ENCODE data around the gene YWHAE.
"Not testable (repeated sequence)": the region's sequence is repeated elsewhere in the genome, so short reads cannot be mapped to it uniquely, and the experiment has no call there.

The YWHAE gene

DNA sequence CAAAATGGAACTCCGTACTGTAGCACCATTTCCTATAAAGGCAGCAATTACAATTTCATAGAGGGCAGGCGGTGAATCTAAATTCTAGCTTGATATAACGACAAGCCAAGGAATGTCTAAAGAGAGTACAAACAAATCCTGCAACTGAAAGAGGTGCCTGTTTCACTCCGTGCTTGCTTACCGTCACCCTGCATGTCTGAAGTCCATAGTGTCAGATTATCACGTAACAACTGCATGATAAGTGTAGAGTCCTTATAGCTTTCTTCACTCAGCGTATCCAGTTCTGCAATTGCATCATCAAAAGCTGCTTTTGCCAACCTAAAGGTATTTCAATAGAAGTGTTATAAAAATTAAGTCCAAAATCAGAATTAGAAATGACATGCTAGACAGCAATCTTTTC is 46.0 kb downstream of the YWHAE start:
- no peak for DNase-seq (ENCODE audit: low spot score)
- Histone ChIP-seq H3K14ac (ENCODE audit: low read length) (no peak overlapping the region), H3K27ac (replicated peaks; ENCODE audit: low read length) (no peak overlapping the region), H3K4me2 (ENCODE audit: insufficient read depth, low read length, poor library complexity, severe bottlenecking) (no peak overlapping the region), H3K4me3 (ENCODE audit: low read length in 2 of 2) (no peak overlapping the region), H3K4ac (ENCODE audit: low read length) (no peak overlapping the region), H2AK5ac (ENCODE audit: low read depth, low read length) (no peak overlapping the region), H3K9me3 (replicated peaks in 1 of 2; ENCODE audit: control insufficient read depth in 2 of 2, insufficient read depth in 1 of 2, low read depth in 1 of 2, low read length in 2 of 2) (no peaks in the 10 kb centered on the region), H2BK120ac (ENCODE audit: low read depth, low read length) (no peak overlapping the region), H4K8ac (ENCODE audit: low read depth, low read length) (no peak overlapping the region), H3K4me1 (ENCODE audit: control insufficient read depth in 2 of 2, insufficient read depth in 1 of 2, low read depth in 1 of 2, low read length in 2 of 2) (no peaks in the 10 kb centered on the region), H4K91ac (ENCODE audit: low read depth, low read length, poor library complexity) (no peak overlapping the region), H3K18ac (ENCODE audit: low read length) (no peak overlapping the region), H2BK15ac (ENCODE audit: low read length) (no peak overlapping the region), H3K36me3 (replicated peaks in 1 of 2; ENCODE audit: control insufficient read depth in 2 of 2, insufficient read depth in 2 of 2, low read length in 2 of 2) (peaks cover 37 to 93% of the 10 kb centered on the region in 2 donors), H3K23ac (ENCODE audit: low read depth, low read length, poor library complexity) (no peak overlapping the region), H3K79me1 (ENCODE audit: low read depth, low read length) (peaks cover 2% of the 10 kb centered on the region), H3K27me3 (ENCODE audit: control insufficient read depth in 3 of 3, insufficient read depth in 3 of 3, low read depth in 1 of 3, low read length in 3 of 3) (no peaks in the 10 kb centered on the region), H2BK5ac (ENCODE audit: low read length) (no peak overlapping the region), H3K9ac (ENCODE audit: low read depth, low read length, poor library complexity) (no peak overlapping the region), H2BK12ac (ENCODE audit: low read length) (no peak overlapping the region), H2AFZ (ENCODE audit: low read length) (no peak overlapping the region)
- WGBS, 2 donors (ENCODE audit: extremely low coverage in 2 of 2, insufficient read length in 2 of 2, insufficient replicate concordance in 1 of 2): no CpG with 5 or more reads among the region's 7 CpGs

DNA sequence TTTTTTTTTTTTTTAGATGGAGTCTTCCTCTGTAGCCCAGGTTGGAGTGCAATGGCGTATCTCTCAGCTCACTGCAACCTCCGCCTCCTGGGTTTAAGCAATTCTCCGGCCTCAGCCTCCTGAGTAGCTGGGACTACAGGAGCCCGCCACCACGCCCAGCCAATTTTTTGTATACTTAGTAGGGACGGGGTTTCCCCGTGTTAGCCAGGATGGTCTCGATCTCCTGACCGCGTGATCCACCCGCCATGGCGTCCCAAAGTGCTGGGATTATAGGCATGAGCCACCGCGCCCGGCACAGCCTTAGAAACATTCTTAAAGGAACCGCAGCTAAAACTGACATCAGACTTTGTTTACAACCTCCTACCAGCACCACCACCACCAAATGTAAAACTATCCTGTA is 47.5 kb downstream of the YWHAE start:
- not testable (repeated sequence) for H2BK15ac ChIP-seq (ENCODE audit: low read length); H4K8ac ChIP-seq (ENCODE audit: low read depth, low read length); H3K23ac ChIP-seq (ENCODE audit: low read depth, low read length, poor library complexity); H2BK12ac ChIP-seq (ENCODE audit: low read length); H3K79me1 ChIP-seq (ENCODE audit: low read depth, low read length); H3K14ac ChIP-seq (ENCODE audit: low read length); H3K27ac ChIP-seq (replicated peaks; ENCODE audit: low read length); H3K18ac ChIP-seq (ENCODE audit: low read length); H3K9me3 ChIP-seq (replicated peaks in 1 of 2; ENCODE audit: control insufficient read depth in 2 of 2, insufficient read depth in 1 of 2, low read depth in 1 of 2, low read length in 2 of 2); H2BK5ac ChIP-seq (ENCODE audit: low read length); H3K4me3 ChIP-seq (ENCODE audit: low read length in 2 of 2); H2AK5ac ChIP-seq (ENCODE audit: low read depth, low read length); H3K4ac ChIP-seq (ENCODE audit: low read length); H2AFZ ChIP-seq (ENCODE audit: low read length); H3K4me2 ChIP-seq (ENCODE audit: insufficient read depth, low read length, poor library complexity, severe bottlenecking); H3K27me3 ChIP-seq (ENCODE audit: control insufficient read depth in 3 of 3, insufficient read depth in 3 of 3, low read depth in 1 of 3, low read length in 3 of 3); DNase-seq (ENCODE audit: low spot score); H2BK120ac ChIP-seq (ENCODE audit: low read depth, low read length); H3K9ac ChIP-seq (ENCODE audit: low read depth, low read length, poor library complexity); H4K91ac ChIP-seq (ENCODE audit: low read depth, low read length, poor library complexity); H3K4me1 ChIP-seq (ENCODE audit: control insufficient read depth in 2 of 2, insufficient read depth in 1 of 2, low read depth in 1 of 2, low read length in 2 of 2)
- H3K36me3 ChIP-seq (replicated peaks in 1 of 2; ENCODE audit: control insufficient read depth in 2 of 2, insufficient read depth in 2 of 2, low read length in 2 of 2): peaks cover 38 to 95% of the 10 kb centered on the region in 2 donors
- WGBS, 2 donors (ENCODE audit: extremely low coverage in 2 of 2, insufficient read length in 2 of 2, insufficient replicate concordance in 1 of 2): no CpG with 5 or more reads among the region's 16 CpGs

DNA sequence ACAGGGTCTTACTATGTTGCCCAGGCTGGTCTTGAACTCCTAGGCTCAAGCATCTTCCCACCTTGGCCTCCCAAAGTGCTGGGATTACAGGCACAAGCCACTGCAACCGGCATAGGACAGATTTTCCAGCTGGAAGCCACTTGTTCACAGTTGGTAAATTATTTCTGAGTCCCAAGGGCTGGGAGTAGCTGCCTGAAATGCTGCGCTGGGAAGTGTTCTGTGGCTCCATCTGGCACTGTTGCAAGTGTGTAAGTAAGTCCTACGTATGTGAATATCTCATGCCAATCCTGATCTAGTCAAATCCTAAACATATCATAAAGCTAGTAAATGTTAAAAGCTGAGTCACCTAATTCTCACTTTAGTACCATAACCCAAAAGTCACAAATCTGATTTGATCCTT is 48.1 kb downstream of the YWHAE start:
- no peak overlapping the region for H3K4me2 ChIP-seq (ENCODE audit: insufficient read depth, low read length, poor library complexity, severe bottlenecking)
- H2BK120ac ChIP-seq (ENCODE audit: low read depth, low read length): no peak overlapping the region
- no peaks in the 10 kb centered on the region for H3K9me3 ChIP-seq (replicated peaks in 1 of 2; ENCODE audit: control insufficient read depth in 2 of 2, insufficient read depth in 1 of 2, low read depth in 1 of 2, low read length in 2 of 2)
- no peak overlapping the region for H3K14ac ChIP-seq (ENCODE audit: low read length)
- DNase-seq (ENCODE audit: low spot score): no peak
- H2BK12ac ChIP-seq (ENCODE audit: low read length): no peak overlapping the region
- no peaks in the 10 kb centered on the region for H3K4me1 ChIP-seq (ENCODE audit: control insufficient read depth in 2 of 2, insufficient read depth in 1 of 2, low read depth in 1 of 2, low read length in 2 of 2)
- WGBS, 2 donors (ENCODE audit: extremely low coverage in 2 of 2, insufficient read length in 2 of 2, insufficient replicate concordance in 1 of 2): no CpG with 5 or more reads among the region's 3 CpGs
- H2AFZ ChIP-seq (ENCODE audit: low read length): no peak overlapping the region
- H2BK15ac ChIP-seq (ENCODE audit: low read length): no peak overlapping the region
- no peak overlapping the region for H3K27ac ChIP-seq (replicated peaks; ENCODE audit: low read length)
- H3K79me1 ChIP-seq (ENCODE audit: low read depth, low read length): peaks cover 2% of the 10 kb centered on the region
- peaks cover 39 to 98% of the 10 kb centered on the region in 2 donors for H3K36me3 ChIP-seq (replicated peaks in 1 of 2; ENCODE audit: control insufficient read depth in 2 of 2, insufficient read depth in 2 of 2, low read length in 2 of 2)
- H2AK5ac ChIP-seq (ENCODE audit: low read depth, low read length): no peak overlapping the region
- no peaks in the 10 kb centered on the region for H3K27me3 ChIP-seq (ENCODE audit: control insufficient read depth in 3 of 3, insufficient read depth in 3 of 3, low read depth in 1 of 3, low read length in 3 of 3)
- no peak overlapping the region for H3K23ac ChIP-seq (ENCODE audit: low read depth, low read length, poor library complexity)
- no peak overlapping the region for H4K8ac ChIP-seq (ENCODE audit: low read depth, low read length)
- H3K18ac ChIP-seq (ENCODE audit: low read length): no peak overlapping the region
- no peak overlapping the region for H4K91ac ChIP-seq (ENCODE audit: low read depth, low read length, poor library complexity)
- no peak overlapping the region for H3K4me3 ChIP-seq (ENCODE audit: low read length in 2 of 2)
- H3K9ac ChIP-seq (ENCODE audit: low read depth, low read length, poor library complexity): no peak overlapping the region
- no peak overlapping the region for H2BK5ac ChIP-seq (ENCODE audit: low read length)
- H3K4ac ChIP-seq (ENCODE audit: low read length): no peak overlapping the region

- Histone ChIP-seq H2BK12ac (ENCODE audit: low read length) (no peak overlapping the region), H3K36me3 (replicated peaks in 1 of 2; ENCODE audit: control insufficient read depth in 2 of 2, insufficient read depth in 2 of 2, low read length in 2 of 2) (peaks cover 39 to 98% of the 10 kb centered on the region in 2 donors), H3K23ac (ENCODE audit: low read depth, low read length, poor library complexity) (no peak overlapping the region), H3K9ac (ENCODE audit: low read depth, low read length, poor library complexity) (no peak overlapping the region), H3K4me3 (ENCODE audit: low read length in 2 of 2) (no peak overlapping the region), H2AK5ac (ENCODE audit: low read depth, low read length) (no peak overlapping the region), H3K27me3 (ENCODE audit: control insufficient read depth in 3 of 3, insufficient read depth in 3 of 3, low read depth in 1 of 3, low read length in 3 of 3) (no peaks in the 10 kb centered on the region), H2BK120ac (ENCODE audit: low read depth, low read length) (no peak overlapping the region), H3K4me2 (ENCODE audit: insufficient read depth, low read length, poor library complexity, severe bottlenecking) (no peak overlapping the region), H3K79me1 (ENCODE audit: low read depth, low read length) (peaks cover 2% of the 10 kb centered on the region), H2AFZ (ENCODE audit: low read length) (no peak overlapping the region), H2BK5ac (ENCODE audit: low read length) (no peak overlapping the region), H2BK15ac (ENCODE audit: low read length) (no peak overlapping the region), H3K27ac (replicated peaks; ENCODE audit: low read length) (no peak overlapping the region), H3K9me3 (replicated peaks in 1 of 2; ENCODE audit: control insufficient read depth in 2 of 2, insufficient read depth in 1 of 2, low read depth in 1 of 2, low read length in 2 of 2) (no peaks in the 10 kb centered on the region), H3K18ac (ENCODE audit: low read length) (no peak overlapping the region), H4K8ac (ENCODE audit: low read depth, low read length) (no peak overlapping the region), H3K4me1 (ENCODE audit: control insufficient read depth in 2 of 2, insufficient read depth in 1 of 2, low read depth in 1 of 2, low read length in 2 of 2) (peaks cover 0 to 2% of the 10 kb centered on the region in 2 donors), H4K91ac (ENCODE audit: low read depth, low read length, poor library complexity) (no peak overlapping the region), H3K4ac (ENCODE audit: low read length) (no peak overlapping the region), H3K14ac (ENCODE audit: low read length) (no peak overlapping the region)
- no peak for DNase-seq (ENCODE audit: low spot score)
- WGBS, 2 donors (ENCODE audit: extremely low coverage in 2 of 2, insufficient read length in 2 of 2, insufficient replicate concordance in 1 of 2): no CpG with 5 or more reads among the region's 5 CpGs
These were observed 48.7 kb downstream of the YWHAE start for GRCh38 chr17:1351275-1351674.

Data from neuronal stem cell (in vitro differentiated cells).